ENCODE measurements around the gene SLAMF6.

SLAMF6 gene

GRCh38 chr1:160467576-160467975 lies 55.5 kb downstream of the SLAMF6 start:
- no peak overlapping the region for H3K9ac ChIP-seq (ENCODE audit: low read depth, low read length)
- no peaks in the 10 kb centered on the region for H3K36me3 ChIP-seq (ENCODE audit: insufficient read depth, low read length)
- H3K27me3 ChIP-seq (ENCODE audit: insufficient read depth, low read length, poor library complexity): no peaks in the 10 kb centered on the region
- no peak overlapping the region for H3K4me3 ChIP-seq (ENCODE audit: low read depth in 1 of 2, low read length in 2 of 2)
- H3K4me1 ChIP-seq (ENCODE audit: insufficient read depth, low read length): peaks cover 16% of the 10 kb centered on the region
- no peaks in the 10 kb centered on the region for H3K9me3 ChIP-seq (ENCODE audit: insufficient read depth, low read length, severe bottlenecking)
- no peaks in the 10 kb centered on the region for H3K79me2 ChIP-seq (ENCODE audit: insufficient read depth, low read length)
- no peak for DNase-seq
- H4K20me1 ChIP-seq (ENCODE audit: insufficient read depth, low read length): no peaks in the 10 kb centered on the region
- TF ChIP-seq EZH2 (IDR thresholded peaks at IDR 0.05; ENCODE audit: borderline replicate concordance, low read depth, low read length, severe bottlenecking) (no peak), CTCF (IDR thresholded peaks at IDR 0.05; ENCODE audit: borderline replicate concordance, extremely low read depth, low read length, poor library complexity, severe bottlenecking) (no peak)
- no peak for ATAC-seq (ENCODE audit: insufficient read depth, low read depth)
- H3K4me2 ChIP-seq (ENCODE audit: insufficient read depth, low read length): no peak overlapping the region
- no peak overlapping the region for H3K27ac ChIP-seq (ENCODE audit: low read length)
- H2AFZ ChIP-seq (ENCODE audit: low read depth, low read length): no peak overlapping the region

GRCh38 chr1:160466961-160467360 lies 56.1 kb downstream of the SLAMF6 start:
- Histone ChIP-seq H3K36me3 (ENCODE audit: insufficient read depth, low read length) (no peaks in the 10 kb centered on the region), H4K20me1 (ENCODE audit: insufficient read depth, low read length) (no peaks in the 10 kb centered on the region), H3K79me2 (ENCODE audit: insufficient read depth, low read length) (no peaks in the 10 kb centered on the region), H3K4me3 (ENCODE audit: low read depth in 1 of 2, low read length in 2 of 2) (no peak overlapping the region), H2AFZ (ENCODE audit: low read depth, low read length) (no peak overlapping the region), H3K27me3 (ENCODE audit: insufficient read depth, low read length, poor library complexity) (no peaks in the 10 kb centered on the region), H3K27ac (ENCODE audit: low read length) (no peak overlapping the region), H3K9me3 (ENCODE audit: insufficient read depth, low read length, severe bottlenecking) (no peaks in the 10 kb centered on the region), H3K4me1 (ENCODE audit: insufficient read depth, low read length) (peaks cover 15% of the 10 kb centered on the region), H3K9ac (ENCODE audit: low read depth, low read length) (no peak overlapping the region), H3K4me2 (ENCODE audit: insufficient read depth, low read length) (no peak overlapping the region)
- TF ChIP-seq EZH2 (IDR thresholded peaks at IDR 0.05; ENCODE audit: borderline replicate concordance, low read depth, low read length, severe bottlenecking) (no peak), CTCF (IDR thresholded peaks at IDR 0.05; ENCODE audit: borderline replicate concordance, extremely low read depth, low read length, poor library complexity, severe bottlenecking) (no peak)
- DNase-seq (no peak), ATAC-seq (ENCODE audit: insufficient read depth, low read depth) (no peak)

- Histone ChIP-seq H3K36me3 (ENCODE audit: insufficient read depth, low read length) (no peaks in the 10 kb centered on the region), H3K4me2 (ENCODE audit: insufficient read depth, low read length) (no peak overlapping the region), H4K20me1 (ENCODE audit: insufficient read depth, low read length) (no peaks in the 10 kb centered on the region), H3K27ac (ENCODE audit: low read length) (no peak overlapping the region), H3K4me1 (ENCODE audit: insufficient read depth, low read length) (peaks cover 13% of the 10 kb centered on the region), H3K79me2 (ENCODE audit: insufficient read depth, low read length) (no peaks in the 10 kb centered on the region), H2AFZ (ENCODE audit: low read depth, low read length) (no peak overlapping the region), H3K27me3 (ENCODE audit: insufficient read depth, low read length, poor library complexity) (no peaks in the 10 kb centered on the region), H3K9ac (ENCODE audit: low read depth, low read length) (no peak overlapping the region), H3K4me3 (ENCODE audit: low read depth in 1 of 2, low read length in 2 of 2) (no peak overlapping the region), H3K9me3 (ENCODE audit: insufficient read depth, low read length, severe bottlenecking) (no peaks in the 10 kb centered on the region)
- ATAC-seq (ENCODE audit: insufficient read depth, low read depth): no peak
- TF ChIP-seq CTCF (IDR thresholded peaks at IDR 0.05; ENCODE audit: borderline replicate concordance, extremely low read depth, low read length, poor library complexity, severe bottlenecking): no peak
- TF ChIP-seq EZH2 (IDR thresholded peaks at IDR 0.05; ENCODE audit: borderline replicate concordance, low read depth, low read length, severe bottlenecking): no peak
- DNase-seq: no peak
Observed at GRCh38 chr1:160465123-160465522, 57.9 kb downstream of the SLAMF6 start.
